Middle frontal gyrus (tissue), 1 donor: ENCODE measurements around the gene KLC1.

Experiments used
- DNase-seq: peaks from one replicate; pipeline ENCODE4 v3.0.0-alpha.2; 2015; ENCODE audit warnings: low spot score; ENCODE audit errors: extremely low spot score

The KLC1 gene

DNA sequence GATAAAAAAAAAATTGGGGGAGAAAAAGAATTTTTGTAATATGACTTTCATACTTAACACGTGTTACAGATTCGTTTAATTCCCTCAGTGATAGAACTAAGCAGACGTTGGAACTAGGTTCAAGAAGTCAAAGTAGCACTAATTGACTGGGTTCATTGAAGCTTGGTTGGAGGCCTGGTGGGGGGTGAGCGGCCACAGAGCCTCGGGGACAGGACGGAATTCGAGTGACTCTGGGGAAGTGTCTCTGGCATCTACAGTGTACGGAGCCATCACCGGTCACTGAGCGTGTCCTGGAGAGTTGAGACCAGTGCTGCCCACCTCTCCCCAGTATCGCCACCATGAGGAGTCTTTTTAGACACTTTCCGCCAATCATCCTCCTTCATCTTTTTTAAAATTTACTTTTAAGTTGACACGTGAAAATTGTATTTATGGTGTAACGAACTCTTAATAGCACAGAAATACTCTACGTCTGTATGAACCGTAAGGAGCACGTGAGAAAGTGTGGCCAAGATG is 87.9 kb downstream of the KLC1 start:
- no peak for DNase-seq

DNA sequence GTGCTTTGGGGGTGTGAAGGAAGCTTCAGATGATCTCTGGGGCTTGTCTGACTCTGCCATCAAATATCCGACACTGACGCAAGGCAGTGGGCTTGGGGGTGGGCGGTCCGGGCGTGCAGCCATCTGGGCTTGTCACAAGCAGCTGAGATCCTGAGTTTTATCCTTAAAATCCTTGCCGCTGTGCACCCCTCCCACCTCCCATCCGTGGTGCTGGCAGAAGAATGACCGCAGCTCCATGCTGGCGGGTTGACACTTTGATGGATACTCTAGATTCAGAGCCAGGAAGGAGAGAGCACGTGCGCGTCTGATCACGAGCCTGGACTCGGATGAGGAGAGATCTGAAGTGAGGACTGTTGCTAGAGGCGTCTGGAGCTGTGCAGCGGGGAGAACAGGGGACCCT is 89.6 kb downstream of the KLC1 start:
- DNase-seq = no peak

DNA sequence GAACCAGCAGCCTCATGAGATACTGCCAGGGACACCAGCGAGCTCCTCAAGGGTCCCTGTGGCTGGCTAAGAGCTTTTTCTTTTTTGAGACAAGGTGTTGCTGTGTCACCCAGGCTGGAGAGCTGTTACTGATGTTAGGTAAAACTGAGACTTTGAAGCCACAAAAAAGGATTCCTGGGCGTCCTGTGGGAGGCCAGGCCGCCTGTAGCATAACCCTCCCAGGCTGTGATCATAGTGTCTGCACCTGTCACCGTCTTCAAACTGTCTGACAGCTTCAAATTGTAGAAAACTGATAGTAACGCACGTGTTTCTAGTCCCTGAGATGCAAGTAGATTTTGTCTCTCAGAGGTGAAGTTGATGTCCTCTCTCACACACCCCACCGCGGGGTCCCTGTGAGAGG is 90.7 kb downstream of the KLC1 start:
- DNase-seq = no peak

DNA sequence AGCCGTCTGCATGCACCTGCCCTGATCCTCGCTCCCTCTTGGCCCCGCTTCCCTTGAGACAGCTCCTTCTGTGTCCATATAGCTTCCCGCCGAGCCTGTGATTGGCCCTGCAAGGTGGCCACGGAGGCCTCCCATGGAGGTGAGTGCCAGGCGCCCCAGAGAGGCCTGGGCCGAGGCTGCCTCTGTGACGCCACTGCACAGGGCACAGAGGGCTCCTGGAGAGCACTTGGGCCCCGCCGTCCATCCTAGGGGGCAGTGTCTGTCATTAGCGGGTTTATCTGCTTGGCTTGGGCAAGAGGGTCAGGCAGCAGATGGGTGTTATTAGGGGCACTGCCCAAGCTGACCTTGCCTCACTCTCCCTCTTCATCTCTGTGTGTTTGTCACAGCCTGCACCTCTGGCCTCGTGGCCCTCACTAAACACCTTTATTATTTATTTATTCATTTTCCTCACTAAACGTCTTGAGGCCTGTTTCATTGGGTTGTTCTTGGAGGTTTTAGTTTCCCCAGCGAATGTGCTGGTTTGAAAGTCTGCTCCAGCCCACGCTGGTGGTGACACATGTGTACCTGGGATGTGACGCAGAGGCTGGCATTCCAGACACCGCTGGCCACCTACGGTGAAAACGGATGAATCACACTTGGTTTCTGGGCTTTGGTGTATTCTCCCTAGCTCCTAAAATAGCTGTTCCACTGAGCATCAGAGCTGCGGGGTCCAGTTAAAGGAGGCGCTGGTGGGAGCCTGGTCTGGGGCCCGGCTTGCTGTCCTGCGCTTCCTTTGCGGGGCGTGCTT is 92.5 kb downstream of the KLC1 start:
- DNase-seq = peak; percentile 63

DNA sequence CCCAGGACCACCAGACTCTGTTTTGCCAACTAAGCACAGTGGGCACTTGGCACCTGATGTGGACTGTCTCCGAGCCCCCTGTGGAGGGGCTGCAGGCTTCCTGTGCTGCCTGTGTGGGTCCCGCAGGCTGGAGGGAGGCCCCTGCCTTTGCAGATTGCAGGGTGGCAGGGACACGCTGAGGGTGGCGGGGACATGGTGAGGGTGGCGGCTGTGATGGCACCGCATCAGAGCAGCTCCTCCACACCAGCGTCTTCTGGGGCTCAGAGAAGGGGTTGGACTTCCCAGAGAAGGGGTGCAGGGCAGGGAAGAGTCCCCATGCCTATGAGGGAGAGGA is 94.7 kb downstream of the KLC1 start:
- DNase-seq = no peak

DNA sequence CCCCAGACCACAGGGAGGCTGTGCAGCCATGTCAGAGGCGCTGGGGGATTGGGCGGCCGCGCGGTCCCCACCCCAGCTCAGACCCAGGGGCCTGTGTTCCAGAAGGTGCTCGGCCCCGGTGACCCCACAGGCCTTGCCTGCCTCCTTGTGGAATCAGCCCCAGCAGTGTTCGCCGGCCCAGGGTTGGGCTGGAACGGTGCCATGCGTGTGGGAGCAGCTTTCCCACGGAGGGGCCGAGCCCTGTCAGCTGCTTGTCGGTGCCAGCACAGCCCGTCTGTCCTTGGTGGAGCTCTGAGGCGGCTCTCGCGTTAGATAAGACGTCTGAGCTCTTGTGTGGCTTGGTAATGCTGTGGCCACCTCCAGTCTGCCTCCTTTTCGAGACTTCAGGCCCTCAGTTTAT is 95.1 kb downstream of the KLC1 start:
- DNase-seq = peak; percentile 61

DNA sequence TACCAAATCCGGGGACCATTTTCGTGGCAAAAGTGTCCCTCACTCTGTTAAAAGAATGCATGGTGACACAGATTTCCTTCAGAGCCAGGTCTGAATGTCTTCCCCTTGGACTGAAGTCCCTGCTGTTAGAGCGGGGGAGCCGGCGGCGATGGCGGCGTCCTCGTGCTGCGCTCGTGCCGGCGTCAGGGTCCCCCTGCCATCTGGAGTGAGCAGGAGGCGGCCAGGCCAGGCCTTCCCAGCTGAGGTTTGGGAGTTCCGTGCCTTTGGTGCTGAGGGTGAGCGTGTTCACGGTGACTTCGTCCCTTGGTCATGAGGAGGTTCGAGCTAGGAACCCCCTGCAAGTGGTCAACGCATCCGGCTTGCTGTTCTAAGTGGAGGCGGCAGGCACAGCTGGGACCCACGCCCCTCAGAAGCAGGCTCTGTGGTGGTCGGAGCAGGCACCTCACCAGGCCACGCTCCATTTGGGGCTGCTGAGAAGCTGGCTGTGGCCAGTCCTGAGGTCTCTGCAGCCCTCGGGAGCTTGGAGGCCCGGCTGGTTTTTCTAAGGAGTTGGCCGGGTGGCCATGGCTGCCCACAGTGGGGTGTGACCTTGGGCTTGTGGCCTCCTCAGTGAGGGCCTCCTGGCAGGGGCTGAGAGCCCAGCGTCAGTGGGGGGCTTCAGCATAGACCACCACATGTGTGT is 96.1 kb downstream of the KLC1 start:
- no peak for DNase-seq

DNA sequence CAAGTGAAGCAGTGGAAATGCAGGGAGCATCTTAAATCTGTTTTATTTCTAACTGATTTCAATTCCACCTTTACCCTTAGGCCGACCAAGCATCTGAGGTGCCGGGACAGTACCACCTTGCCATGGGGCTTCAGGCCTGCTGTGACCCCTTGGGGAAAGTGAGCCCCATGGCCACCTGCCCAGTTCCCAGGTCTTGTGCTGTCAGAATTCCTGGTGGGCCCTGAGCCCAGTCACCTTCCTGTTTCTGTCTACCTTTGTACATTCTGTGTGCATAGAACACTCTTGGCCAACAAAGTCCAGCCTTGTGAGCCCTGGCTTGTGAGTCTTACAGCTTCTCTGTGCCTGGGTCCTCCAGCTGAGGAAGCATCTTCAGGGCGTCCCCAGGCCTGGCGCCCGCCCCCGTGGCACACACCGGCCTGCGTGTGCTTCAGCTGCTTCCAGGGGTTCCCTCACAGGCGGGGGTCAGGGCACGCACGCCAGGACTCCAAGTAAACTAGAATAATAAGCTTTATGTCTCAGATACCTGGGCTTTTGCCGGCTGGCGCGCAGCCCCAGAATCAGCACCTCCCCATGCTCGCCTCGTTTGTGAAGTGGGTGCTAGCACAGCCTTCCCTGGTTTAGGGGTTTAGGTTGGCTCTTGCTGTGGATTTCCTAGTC is 96.9 kb downstream of the KLC1 start:
- DNase-seq = no peak

DNA sequence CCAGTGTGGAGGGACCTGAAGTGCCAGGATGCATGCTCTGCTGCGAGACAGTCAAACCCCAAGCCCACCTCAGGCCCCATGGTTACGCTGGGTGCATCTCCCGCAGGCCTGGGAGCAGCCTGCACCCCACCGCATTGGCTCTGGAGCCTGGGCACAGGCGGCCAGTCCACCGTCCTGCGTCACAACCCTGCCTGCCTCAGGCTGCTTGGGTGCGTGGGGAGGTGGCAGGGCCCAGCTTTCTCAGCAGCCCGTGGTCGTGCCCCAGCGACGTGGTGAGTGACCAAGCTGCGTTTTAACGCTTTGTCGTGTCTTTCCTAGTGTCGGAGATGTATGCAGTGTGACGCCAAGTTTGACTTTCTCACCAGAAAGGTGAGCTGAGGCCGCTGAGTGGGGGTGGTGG is 97.5 kb downstream of the KLC1 start:
- no peak for DNase-seq

DNA sequence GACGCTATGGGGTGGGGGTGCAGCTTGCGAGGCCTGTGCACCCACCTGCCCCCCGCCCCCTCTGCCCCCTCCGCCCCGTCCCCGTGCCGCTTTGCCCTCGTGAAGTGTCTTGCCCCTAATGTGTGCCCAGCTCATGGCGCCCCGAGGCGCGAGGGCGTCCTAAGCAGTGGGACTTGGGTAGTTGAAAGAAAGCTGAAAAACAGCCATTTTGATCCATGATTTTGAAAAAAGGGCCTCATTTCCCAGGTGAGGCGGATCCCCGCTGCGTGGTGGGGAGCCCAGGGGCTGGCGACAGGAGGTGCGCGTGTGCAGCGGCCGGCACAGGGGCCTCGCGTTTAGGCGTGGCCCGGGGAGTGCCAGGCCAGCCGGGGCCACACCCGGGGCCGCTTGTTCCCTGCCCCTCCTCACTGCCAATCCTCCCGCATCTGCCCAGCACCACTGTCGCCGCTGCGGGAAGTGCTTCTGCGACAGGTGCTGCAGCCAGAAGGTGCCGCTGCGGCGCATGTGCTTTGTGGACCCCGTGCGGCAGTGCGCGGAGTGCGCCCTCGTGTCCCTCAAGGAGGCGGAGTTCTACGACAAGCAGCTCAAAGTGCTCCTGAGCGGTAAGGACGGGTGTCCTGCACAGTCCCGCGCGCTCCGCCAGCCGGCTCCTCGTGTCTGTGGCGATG is 98.4 kb downstream of the KLC1 start:
- no peak for DNase-seq

DNA sequence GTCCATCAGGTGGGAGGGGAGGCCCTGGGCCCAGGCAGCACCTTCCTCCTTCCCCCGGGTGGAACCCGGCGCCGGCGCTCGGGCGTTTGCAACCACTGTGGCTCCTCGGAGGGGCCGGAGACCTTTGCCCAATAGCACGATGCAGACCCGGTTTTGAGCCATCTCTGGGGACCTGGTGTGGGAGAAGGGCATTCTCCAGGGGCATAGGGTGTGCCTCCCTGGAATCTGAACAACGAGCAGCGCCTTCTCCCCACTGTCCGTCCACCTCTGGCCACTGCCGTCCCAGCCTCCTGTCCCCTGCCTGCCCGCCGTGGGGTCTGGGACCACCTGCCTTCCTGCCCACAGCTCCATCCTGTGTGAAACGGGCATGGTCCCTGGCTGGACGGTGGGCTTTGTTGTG is 99.1 kb downstream of the KLC1 start:
- DNase-seq = no peak

DNA sequence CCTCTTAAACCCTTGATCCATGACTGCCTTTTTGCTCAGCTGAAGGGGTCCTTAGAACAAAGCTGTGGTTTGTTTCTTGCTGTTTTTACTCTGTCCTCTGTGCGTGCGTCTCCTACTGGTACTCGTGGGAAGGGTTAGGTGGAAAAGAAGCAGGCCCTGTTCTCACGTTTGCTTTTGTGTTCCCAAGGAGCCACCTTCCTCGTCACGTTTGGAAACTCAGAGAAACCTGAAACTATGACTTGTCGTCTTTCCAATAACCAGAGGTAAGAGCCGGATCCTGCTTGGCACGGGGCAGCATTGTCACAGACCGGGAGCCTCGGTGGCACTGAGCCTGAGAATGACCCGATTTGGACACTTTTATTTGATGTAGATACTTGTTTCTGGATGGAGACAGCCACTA is 99.7 kb downstream of the KLC1 start:
- no peak for DNase-seq

DNA sequence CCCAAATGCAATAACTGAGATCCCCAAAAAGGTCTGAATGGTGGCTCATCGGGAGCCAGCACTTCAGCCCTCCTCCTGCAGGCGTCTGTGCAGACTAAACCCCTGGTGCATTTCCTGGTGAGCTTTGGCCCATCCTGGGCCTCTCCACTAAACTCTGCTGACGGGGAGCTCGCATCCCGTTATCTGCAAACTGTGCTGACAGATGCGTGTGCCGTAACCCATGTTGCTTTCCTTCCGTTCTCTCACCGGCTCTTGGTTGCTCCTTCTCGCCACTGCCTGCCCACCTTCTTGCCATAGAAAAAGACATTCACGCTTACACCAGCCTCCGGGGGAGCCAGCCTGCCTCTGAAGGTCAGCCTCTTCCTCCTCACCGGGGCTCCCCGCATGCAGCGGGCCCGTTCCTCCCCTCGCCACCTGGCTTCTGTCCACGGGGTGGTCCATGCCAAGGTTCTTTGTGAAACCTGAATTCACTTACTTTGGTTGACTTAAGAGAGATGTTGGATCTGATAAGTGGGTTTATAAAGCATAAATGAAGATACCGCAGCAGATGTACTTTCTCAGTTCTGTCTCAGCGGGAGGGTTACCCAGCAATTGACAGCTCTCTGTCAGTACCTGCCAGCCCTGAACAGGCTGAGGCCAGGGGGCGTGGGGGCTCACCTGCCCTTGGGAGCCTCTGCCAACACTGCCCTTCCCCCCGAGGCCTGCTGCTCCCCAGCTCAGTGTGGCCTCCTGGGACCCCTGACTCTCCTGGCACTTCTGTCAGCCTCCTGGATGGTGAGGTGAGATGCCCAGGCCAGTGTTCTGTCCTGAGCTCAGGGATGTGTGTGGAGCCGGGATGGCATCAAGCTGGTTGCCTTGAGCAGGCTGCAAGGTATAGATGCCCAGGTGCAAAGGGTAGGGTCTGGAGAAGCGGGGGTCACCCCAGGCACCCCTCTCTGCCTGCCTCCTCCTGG is 100.8 kb downstream of the KLC1 start:
- no peak for DNase-seq

DNA sequence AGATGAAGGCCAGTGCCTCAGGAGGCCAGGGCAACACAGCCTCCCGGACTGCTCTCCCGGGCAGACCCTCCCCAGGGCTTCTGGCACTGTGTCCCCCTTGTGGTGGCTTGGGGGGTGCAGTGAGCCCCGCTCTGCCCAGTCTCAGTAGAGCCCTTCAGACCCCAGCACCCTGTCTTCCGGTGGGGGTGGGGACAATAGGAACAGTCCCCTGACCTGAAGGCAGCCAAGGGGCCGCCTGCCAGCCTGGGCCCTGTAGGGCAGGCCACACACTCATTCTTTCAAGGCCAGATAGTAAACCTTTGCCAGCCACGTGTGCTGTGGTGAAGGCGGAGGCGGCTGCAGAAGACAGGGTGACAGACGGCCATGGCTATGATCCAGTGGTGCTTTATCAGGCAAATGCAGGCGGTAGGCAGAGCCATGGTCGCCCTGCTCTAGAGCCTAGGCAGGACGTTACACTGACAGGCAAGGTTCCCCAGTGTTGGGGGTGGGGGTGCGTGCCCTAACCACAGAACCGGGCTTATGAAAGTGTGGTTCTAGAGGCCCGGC is 101.6 kb downstream of the KLC1 start:
- no peak for DNase-seq

DNA sequence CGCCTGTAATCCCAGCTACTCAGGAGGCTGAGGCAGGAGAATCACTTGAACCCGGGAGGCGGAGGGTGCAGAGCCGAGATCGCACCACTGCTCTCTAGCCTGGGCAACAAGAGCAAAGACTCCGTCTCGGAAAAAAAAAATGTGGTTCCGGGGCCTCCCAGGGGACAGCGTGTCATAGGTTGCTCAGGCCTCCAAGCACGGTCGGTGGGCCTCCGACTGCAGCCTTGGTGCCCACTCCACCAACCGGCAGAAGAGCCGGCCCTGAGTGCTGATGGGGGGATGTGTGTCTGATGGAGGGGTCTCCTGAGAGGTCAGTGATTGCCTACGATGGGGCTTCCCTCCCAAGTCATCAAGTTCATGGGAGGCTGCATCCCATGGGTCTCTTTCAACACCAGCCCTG is 102.5 kb downstream of the KLC1 start:
- DNase-seq = no peak

DNA sequence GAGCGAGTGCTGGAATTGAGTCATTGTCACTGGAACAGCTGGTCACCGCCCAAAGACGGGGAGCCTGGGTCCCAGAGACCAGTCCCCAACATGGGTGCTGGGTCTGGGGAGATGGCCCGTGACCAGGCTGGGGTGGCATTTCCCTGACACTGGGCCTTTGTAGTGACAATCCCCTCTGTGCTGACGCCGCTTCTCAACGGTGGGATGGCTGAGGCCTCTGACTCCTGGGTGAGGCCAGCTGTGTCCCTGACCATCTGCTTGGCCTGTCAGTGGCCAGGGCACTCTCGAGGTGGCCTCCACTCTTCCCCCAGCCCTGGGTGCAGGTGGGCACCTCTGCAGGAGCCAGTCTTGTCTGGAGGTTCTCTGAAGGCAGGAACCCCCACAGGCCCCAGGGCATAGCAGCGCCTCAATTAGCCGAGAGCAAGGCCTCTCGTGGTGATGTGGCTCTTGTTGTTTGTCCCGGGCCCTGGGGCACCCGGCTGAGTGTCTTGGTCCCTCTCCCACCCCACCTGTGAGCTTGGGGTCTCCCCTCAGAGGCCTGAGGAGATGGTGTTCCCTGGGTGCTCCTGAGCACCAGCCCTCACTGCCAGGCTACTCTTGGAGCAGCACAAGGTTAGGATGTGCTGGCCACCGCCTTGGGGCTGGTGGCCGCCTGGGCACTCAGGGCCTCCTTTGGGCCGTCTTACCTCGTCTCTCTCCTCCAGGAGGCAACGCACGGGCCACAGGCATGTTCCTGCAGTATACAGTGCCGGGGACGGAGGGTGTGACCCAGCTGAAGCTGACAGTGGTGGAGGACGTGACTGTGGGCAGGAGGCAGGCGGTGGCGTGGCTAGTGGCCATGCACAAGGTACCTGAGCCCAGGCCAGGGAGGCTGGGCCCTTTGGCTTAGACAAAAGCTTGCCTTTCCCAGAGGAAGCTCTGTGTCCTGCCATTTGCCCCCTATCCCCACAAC is 103.2 kb downstream of the KLC1 start:
- no peak for DNase-seq

DNA sequence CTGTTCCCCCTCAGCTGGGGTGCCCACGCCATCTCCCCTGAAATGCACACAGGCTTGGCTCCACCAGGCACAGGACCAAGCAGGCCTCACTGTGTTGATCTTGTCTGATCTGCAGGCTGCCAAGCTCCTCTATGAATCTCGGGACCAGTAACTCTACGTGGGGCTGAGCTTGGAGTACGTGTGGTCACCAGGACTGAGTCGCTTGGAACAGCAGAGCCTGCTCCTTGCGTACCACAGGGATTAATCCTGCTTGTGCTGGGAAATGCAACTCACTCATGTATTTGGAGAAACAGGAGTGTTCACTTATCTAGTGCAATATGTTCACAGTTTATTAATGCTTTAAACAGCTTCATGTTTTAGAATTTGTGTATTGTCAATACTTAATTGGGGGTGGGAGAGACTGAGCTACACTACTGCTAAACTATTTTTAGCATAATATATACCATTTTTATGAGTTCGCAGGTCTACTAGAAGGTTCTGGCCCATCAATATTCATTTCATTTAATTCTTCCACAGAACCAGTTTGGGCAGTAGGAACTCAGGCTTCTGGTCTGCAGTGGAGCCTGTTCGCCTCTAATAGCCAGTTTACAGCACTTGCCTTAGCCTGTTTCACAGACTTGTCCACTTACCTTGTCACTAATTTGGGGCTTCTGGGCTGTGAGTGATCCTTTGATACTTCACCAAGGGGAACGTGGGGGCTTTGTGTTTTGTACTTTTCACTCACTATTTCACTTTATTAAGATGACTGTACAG is 104.0 kb downstream of the KLC1 start:
- no peak for DNase-seq

DNA sequence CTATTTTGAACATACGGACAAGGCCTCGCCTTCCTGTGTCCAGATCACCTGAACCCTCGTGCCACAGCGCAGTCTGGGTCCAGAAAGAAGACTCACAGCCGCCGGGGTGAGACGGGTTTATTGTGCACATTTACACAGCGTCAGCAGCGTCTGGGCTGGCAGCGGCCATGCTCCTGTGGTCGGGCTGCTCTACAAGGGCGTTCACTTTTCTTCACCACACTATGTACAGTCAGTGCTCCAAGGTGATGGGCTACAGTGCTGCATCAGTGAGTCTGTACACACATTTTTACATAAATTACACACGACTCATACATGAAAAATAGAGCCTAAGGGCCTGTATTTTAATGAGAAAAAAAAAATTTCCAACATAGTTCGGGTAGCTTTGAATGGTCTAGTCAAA is 104.6 kb downstream of the KLC1 start:
- DNase-seq = no peak
